HCT116 (cell line): ENCODE data around the gene LAGE3. TPM values are rescaled to one million over a fixed set of nuclear protein-coding genes. Genes with fewer than 3 reads are reported as not detected.

Experiments
- ATAC-seq: fragments of 200-7000 bp; cut with Tn5 transposase; 2 replicates; pipeline ENCODE4 v1.9.1; 2020; ENCODE audit warnings: mild to moderate bottlenecking, moderate library complexity
- BruUV-seq: library from RNA; stranded (reverse); fragments of 400-500 nt; replicated peaks from 2 replicates; lab custom pipeline; 2021; lab: Mats Ljungman, UMichigan
- CTCF ChIA-PET: fragments of 300-600 bp; sonication (Branson Sonifier 250); formaldehyde crosslinking; loops from one replicate; lab custom pipeline; 2021; ENCODE audit warnings: antibody characterized with exemption; lab: Charles Lee
- POLR2A ChIA-PET: fragments of 300-600, 350-600 bp; sonication (Branson Sonifier 250); formaldehyde crosslinking; loops from one replicate; lab custom pipeline; 2021; ENCODE audit warnings: antibody characterized with exemption; lab: Charles Lee
- RAD21 ChIA-PET, 2 experiments: fragments of 300-600 bp; sonication (Branson Sonifier 250); formaldehyde crosslinking; loops; one replicate each; lab custom pipeline; 2023; ENCODE audit warnings: low total read pairs in 2 of 2; ENCODE audit not compliant: uncharacterized antibody in 2 of 2, unreplicated experiment in 2 of 2, low non-redundant PET in 1 of 2; lab: Charles Lee
- DNase-seq: peaks from one replicate; pipeline ENCODE4 v3.0.0-alpha.2; 2010; ENCODE audit warnings: low read depth, low spot score
- H2AFZ ChIP-seq: fragments of 200-600 bp; shearing (Covaris generic), sonication (generic); 2 replicates; pipeline ENCODE4 v1.6.1; 2017; ENCODE audit warnings: low read depth, mixed run types, mixed read lengths, antibody characterized with exemption, low read length; ENCODE audit not compliant: poor library complexity, severe bottlenecking
- H3K27ac ChIP-seq: 2 replicates; pipeline ENCODE4 v1.5.1; 2012; ENCODE audit warnings: low read depth, low read length
- H3K27me3 ChIP-seq: fragments of 200-600 bp; sonication (generic); 2 replicates; pipeline ENCODE4 v1.6.1; 2016; ENCODE audit warnings: mixed run types, low read length, mixed read lengths; ENCODE audit not compliant: insufficient read depth
- H3K36me3 ChIP-seq, 2 experiments: fragments of 200-500 bp in 1 of 2; fragments of 200-600 bp in 1 of 2; sonication (Bioruptor generic) in 1 of 2; sonication (generic) in 1 of 2; 2 replicates each; pipeline versions ENCODE4 v1.5.1 to v1.6.1; 2014 to 2016; ENCODE audit warnings: low read length in 2 of 2, inconsistent platforms in 1 of 2, mixed read lengths in 1 of 2, mixed run types in 1 of 2; ENCODE audit not compliant: insufficient read depth in 2 of 2, control insufficient read depth in 1 of 2
- H3K4me1 ChIP-seq, 2 experiments: fragments of 200-600 bp in 1 of 2; sonication (generic) in 1 of 2; 2 replicates each; pipeline versions ENCODE4 v1.5.1 to v1.6.1; 2012 to 2017; ENCODE audit warnings: low read length in 2 of 2, inconsistent platforms in 1 of 2, mild to moderate bottlenecking in 1 of 2, mixed read lengths in 1 of 2, mixed run types in 1 of 2, moderate library complexity in 1 of 2; ENCODE audit not compliant: insufficient read depth in 2 of 2, control insufficient read depth in 1 of 2
- H3K4me2 ChIP-seq: fragments of 200-600 bp; sonication (generic); 2 replicates; pipeline ENCODE4 v1.6.1; 2017; ENCODE audit warnings: mixed run types, low read length, mixed read lengths
- H3K4me3 ChIP-seq, 2 experiments: fragments of 200-600 bp in 1 of 2; sonication (generic) in 1 of 2; replicated peaks in 1 of 2; 2 replicates each; pipeline ENCODE4 v1.5.1; 2011 to 2016; ENCODE audit warnings: low read length in 2 of 2, control low read depth in 1 of 2, low read depth in 1 of 2, mild to moderate bottlenecking in 1 of 2, mixed read lengths in 1 of 2, mixed run types in 1 of 2
- H3K79me2 ChIP-seq: fragments of 200-600 bp; sonication (generic); 2 replicates; pipeline ENCODE4 v1.6.1; 2017; ENCODE audit warnings: mild to moderate bottlenecking, mixed run types, low read length, moderate library complexity, mixed read lengths; ENCODE audit not compliant: insufficient read depth
- H3K9ac ChIP-seq: fragments of 200-600 bp; sonication (generic); 2 replicates; pipeline ENCODE4 v1.6.1; 2016; ENCODE audit warnings: low read length, mixed read lengths
- H3K9me2 ChIP-seq: fragments of 200-600 bp; sonication (generic), shearing (Covaris generic); 2 replicates; pipeline ENCODE4 v1.6.1; 2017; ENCODE audit warnings: mixed run types, mild to moderate bottlenecking, moderate library complexity; ENCODE audit not compliant: insufficient read depth
- H3K9me3 ChIP-seq, 2 experiments: fragments of 200-500 bp in 1 of 2; fragments of 200-600 bp in 1 of 2; sonication (Bioruptor generic) in 1 of 2; sonication (generic) in 1 of 2; 2 replicates each; pipeline ENCODE4 v1.6.1; 2014 to 2017; ENCODE audit warnings: low read length in 2 of 2, mixed read lengths in 2 of 2, inconsistent platforms in 1 of 2, low read depth in 1 of 2, mild to moderate bottlenecking in 1 of 2, mixed run types in 1 of 2, moderate library complexity in 1 of 2; ENCODE audit not compliant: control insufficient read depth in 1 of 2, insufficient read depth in 1 of 2
- H4K20me1 ChIP-seq: fragments of 200-600 bp; sonication (generic), shearing (Covaris generic); 2 replicates; pipeline ENCODE4 v1.6.1; 2017; ENCODE audit warnings: mixed run types, mild to moderate bottlenecking, moderate library complexity; ENCODE audit not compliant: insufficient read depth
- CEBPB ChIP-seq: IDR thresholded peaks from 2 replicates; pipeline ENCODE4 v1.6.1; 2012; ENCODE audit warnings: low read depth
- EGR1 ChIP-seq: IDR thresholded peaks from 2 replicates; pipeline ENCODE4 v1.6.1; 2012; ENCODE audit warnings: low read depth
- ELF1 ChIP-seq: IDR thresholded peaks from 2 replicates; pipeline ENCODE4 v1.6.1; 2012; ENCODE audit warnings: low read depth, borderline replicate concordance
- EZH2 ChIP-seq: fragments of 200-600 bp; sonication (generic); IDR thresholded peaks from 2 replicates; pipeline ENCODE4 v1.6.1; 2017; ENCODE audit warnings: antibody characterized with exemption, mixed run types
- FOSL1 ChIP-seq: IDR thresholded peaks from 2 replicates; pipeline ENCODE4 v1.6.1; 2012; ENCODE audit warnings: low read depth
- POLR2A ChIP-seq: IDR thresholded peaks from 2 replicates; pipeline ENCODE4 v1.7.0; 2011; ENCODE audit warnings: borderline replicate concordance; ENCODE audit not compliant: insufficient read depth, insufficient read length; ENCODE audit errors: extremely low read depth
- TCF7L2 ChIP-seq: IDR thresholded peaks from 2 replicates; pipeline ENCODE4 v1.7.0; 2011; ENCODE audit warnings: borderline replicate concordance, inconsistent platforms; ENCODE audit not compliant: insufficient read depth, insufficient read length; ENCODE audit errors: extremely low read depth
- intact Hi-C: fragments of 100-400 bp; cut with micrococcal nuclease; formaldehyde crosslinking; loops from 2 replicates; pipeline ENCODE4 v1.10.0; 2022
- total RNA-seq: library from RNA; stranded (reverse); gene quantifications from one replicate; pipeline ENCODE4 v1.2.1, GENCODE V29; 2021; ENCODE audit not compliant: unreplicated experiment
- TF ChIP-seq, protein P1 (sequence below): IDR thresholded peaks from 2 replicates; pipeline ENCODE4 v1.6.1; 2012; ENCODE audit warnings: low read depth
- TF ChIP-seq, protein P2 (sequence below): IDR thresholded peaks from 2 replicates; pipeline ENCODE4 v1.6.1; 2012

The LAGE3 gene
- total RNA-seq, 1 experiment from 2014 or later, result 42.8 TPM

DNA sequence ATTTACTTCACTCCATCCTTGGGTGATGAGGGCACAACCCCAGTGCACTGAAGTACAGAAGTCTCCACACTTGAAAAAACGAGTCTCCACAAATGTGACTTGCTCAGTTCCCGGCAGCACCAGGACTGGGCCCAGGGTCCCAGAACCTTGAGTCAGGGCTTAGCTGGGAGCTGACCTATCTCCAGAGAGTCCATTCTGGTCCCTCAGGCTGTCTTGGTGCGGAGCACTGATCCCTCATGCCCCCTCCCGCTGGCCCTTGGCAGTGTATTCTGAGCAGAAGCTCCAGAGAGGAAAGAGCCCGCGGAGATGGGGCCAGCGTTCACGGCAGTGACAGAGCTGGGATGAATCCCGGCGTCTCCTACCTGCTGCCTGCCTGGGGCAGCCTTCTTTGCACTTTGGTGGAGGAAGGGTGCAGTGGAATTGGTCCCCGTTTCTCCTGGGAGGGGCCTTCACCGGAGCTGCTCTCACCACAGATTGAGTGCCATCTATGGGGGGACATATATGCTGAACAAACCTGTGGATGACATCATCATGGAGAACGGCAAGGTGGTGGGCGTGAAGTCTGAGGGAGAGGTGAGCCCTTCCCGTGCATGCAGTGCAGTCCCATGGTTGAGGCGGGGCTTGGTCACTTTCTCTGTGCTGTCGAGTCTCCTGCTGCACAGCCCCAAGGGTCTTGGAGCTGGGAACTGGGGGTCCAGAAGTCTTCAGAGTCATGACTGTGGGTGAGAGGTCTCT is 38.3 kb downstream of the LAGE3 start:
- no peaks in the 10 kb centered on the region for H3K9me2 ChIP-seq
- ChIA-PET CTCF (no interaction called here), RAD21 (no interaction called here), POLR2A (interaction anchor here (1.1 kb wide), 1 partner anchor 31 kb away, joined by 3 read pairs; no protein-coding TSS in a partner anchor)
- TF ChIP-seq, protein P1, sequence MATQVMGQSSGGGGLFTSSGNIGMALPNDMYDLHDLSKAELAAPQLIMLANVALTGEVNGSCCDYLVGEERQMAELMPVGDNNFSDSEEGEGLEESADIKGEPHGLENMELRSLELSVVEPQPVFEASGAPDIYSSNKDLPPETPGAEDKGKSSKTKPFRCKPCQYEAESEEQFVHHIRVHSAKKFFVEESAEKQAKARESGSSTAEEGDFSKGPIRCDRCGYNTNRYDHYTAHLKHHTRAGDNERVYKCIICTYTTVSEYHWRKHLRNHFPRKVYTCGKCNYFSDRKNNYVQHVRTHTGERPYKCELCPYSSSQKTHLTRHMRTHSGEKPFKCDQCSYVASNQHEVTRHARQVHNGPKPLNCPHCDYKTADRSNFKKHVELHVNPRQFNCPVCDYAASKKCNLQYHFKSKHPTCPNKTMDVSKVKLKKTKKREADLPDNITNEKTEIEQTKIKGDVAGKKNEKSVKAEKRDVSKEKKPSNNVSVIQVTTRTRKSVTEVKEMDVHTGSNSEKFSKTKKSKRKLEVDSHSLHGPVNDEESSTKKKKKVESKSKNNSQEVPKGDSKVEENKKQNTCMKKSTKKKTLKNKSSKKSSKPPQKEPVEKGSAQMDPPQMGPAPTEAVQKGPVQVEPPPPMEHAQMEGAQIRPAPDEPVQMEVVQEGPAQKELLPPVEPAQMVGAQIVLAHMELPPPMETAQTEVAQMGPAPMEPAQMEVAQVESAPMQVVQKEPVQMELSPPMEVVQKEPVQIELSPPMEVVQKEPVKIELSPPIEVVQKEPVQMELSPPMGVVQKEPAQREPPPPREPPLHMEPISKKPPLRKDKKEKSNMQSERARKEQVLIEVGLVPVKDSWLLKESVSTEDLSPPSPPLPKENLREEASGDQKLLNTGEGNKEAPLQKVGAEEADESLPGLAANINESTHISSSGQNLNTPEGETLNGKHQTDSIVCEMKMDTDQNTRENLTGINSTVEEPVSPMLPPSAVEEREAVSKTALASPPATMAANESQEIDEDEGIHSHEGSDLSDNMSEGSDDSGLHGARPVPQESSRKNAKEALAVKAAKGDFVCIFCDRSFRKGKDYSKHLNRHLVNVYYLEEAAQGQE, result no peak
- TF ChIP-seq CEBPB (no peak), EZH2 (no peak), ELF1 (no peak), EGR1 (no peak), POLR2A (no peak), TCF7L2 (no peak), FOSL1 (no peak)
- TF ChIP-seq, protein P2, sequence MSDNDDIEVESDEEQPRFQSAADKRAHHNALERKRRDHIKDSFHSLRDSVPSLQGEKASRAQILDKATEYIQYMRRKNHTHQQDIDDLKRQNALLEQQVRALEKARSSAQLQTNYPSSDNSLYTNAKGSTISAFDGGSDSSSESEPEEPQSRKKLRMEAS, result no peak
- no peak overlapping the region for H2AFZ ChIP-seq
- H3K4me1 ChIP-seq, result peaks cover 8 to 29% of the 10 kb centered on the region in 2 experiments; a peak in 3 of 4 replicates
- BruUV-seq, result no TSS peak
- H3K9ac ChIP-seq, result no peak overlapping the region
- no peak overlapping the region for H3K4me3 ChIP-seq
- peaks cover 37% of the 10 kb centered on the region for H3K79me2 ChIP-seq
- H3K27ac ChIP-seq, result no peak overlapping the region
- no peak overlapping the region for H3K4me2 ChIP-seq
- intact Hi-C loops, result loop anchor here (5.0 kb wide), 1 partner anchor 37 kb away; the partner anchor contains the start of gene LAGE3
- H3K27me3 ChIP-seq, result no peaks in the 10 kb centered on the region
- no peak for ATAC-seq
- no peaks in the 10 kb centered on the region; a peak in 1 of 4 replicates for H3K36me3 ChIP-seq
- no peaks in the 10 kb centered on the region for H3K9me3 ChIP-seq
- no peak for DNase-seq
- H4K20me1 ChIP-seq, result no peaks in the 10 kb centered on the region
